GM18873 (cell line): ENCODE data around the gene PNPLA3.

Source experiments
- ATAC-seq: cut with Tn5 transposase; IDR thresholded peaks from one replicate; pipeline ENCODE4 v1.9.1; 2021; ENCODE audit warnings: mild to moderate bottlenecking, moderate library complexity, moderate number of reproducible peaks; ENCODE audit not compliant: unreplicated experiment, low FRiP score

PNPLA3 gene

GRCh38 chr22:43923631-43924464 lies at the start of gene PNPLA3:
TSS of gene PNPLA3 (plus strand) at chr22:43923805. CDS start at chr22:43923912, 107 bp downstream.
- no peak for ATAC-seq

GRCh38 chr22:43876866-43877509 lies 46.6 kb upstream of the PNPLA3 start:
- no peak for ATAC-seq

GRCh38 chr22:43878079-43878795 lies 45.4 kb upstream of the PNPLA3 start:
- no peak for ATAC-seq

GRCh38 chr22:43878831-43879550 lies 44.6 kb upstream of the PNPLA3 start:
- no peak for ATAC-seq

- ATAC-seq, result no peak
Measured at GRCh38 chr22:43879901-43880540, 43.6 kb upstream of the PNPLA3 start.

GRCh38 chr22:43880541-43880991 lies 43.0 kb upstream of the PNPLA3 start:
- no peak for ATAC-seq

- no peak for ATAC-seq
Measured at GRCh38 chr22:43881091-43882061, 42.2 kb upstream of the PNPLA3 start.

- no peak for ATAC-seq
Measured at GRCh38 chr22:43882122-43882767, 41.4 kb upstream of the PNPLA3 start.

- ATAC-seq, result no peak
Measured at GRCh38 chr22:43883012-43883661, 40.5 kb upstream of the PNPLA3 start.

GRCh38 chr22:43883719-43884415 lies 39.7 kb upstream of the PNPLA3 start:
- ATAC-seq, result no peak

GRCh38 chr22:43884600-43885318 lies 38.8 kb upstream of the PNPLA3 start:
- no peak for ATAC-seq

GRCh38 chr22:43885319-43885671 lies 38.3 kb upstream of the PNPLA3 start:
- no peak for ATAC-seq

- ATAC-seq, result no peak
Measured at GRCh38 chr22:43885786-43886185, 37.8 kb upstream of the PNPLA3 start.

GRCh38 chr22:43886231-43886630 lies 37.4 kb upstream of the PNPLA3 start:
- no peak for ATAC-seq

GRCh38 chr22:43887391-43887790 lies 36.2 kb upstream of the PNPLA3 start:
- no peak for ATAC-seq

GRCh38 chr22:43888740-43889139 lies 34.9 kb upstream of the PNPLA3 start:
- ATAC-seq, result no peak
